ENCODE data around the gene TMEM8B.

GRCh38 chr9:35852267-35852815 is 23.3 kb downstream of the TMEM8B start:
- TF ChIP-seq, protein P1, sequence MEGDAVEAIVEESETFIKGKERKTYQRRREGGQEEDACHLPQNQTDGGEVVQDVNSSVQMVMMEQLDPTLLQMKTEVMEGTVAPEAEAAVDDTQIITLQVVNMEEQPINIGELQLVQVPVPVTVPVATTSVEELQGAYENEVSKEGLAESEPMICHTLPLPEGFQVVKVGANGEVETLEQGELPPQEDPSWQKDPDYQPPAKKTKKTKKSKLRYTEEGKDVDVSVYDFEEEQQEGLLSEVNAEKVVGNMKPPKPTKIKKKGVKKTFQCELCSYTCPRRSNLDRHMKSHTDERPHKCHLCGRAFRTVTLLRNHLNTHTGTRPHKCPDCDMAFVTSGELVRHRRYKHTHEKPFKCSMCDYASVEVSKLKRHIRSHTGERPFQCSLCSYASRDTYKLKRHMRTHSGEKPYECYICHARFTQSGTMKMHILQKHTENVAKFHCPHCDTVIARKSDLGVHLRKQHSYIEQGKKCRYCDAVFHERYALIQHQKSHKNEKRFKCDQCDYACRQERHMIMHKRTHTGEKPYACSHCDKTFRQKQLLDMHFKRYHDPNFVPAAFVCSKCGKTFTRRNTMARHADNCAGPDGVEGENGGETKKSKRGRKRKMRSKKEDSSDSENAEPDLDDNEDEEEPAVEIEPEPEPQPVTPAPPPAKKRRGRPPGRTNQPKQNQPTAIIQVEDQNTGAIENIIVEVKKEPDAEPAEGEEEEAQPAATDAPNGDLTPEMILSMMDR (conservative IDR thresholded peaks at IDR 0.05) = no peak
- TF ChIP-seq EZH2 (IDR thresholded peaks at IDR 0.05; ENCODE audit: low read depth) = no peak
